ENCODE measurements around the gene FCN2. TPM values are rescaled to one million over a fixed set of nuclear protein-coding genes. Genes with fewer than 3 reads are reported as not detected.
"Not testable (repeated sequence)": the region's sequence is repeated elsewhere in the genome, so short reads cannot be mapped to it uniquely, and the experiment has no call there.

Gene FCN2
- total RNA-seq, 2 donors from 2014 or later: not detected

- intact Hi-C loops (cut with DNase I): no loop called here
- no peak for DNase-seq (ENCODE audit: low spot score)
Observed at GRCh38 chr9:134846187-134846586, 34.4 kb upstream of the FCN2 start.

GRCh38 chr9:134846699-134847098 is 33.9 kb upstream of the FCN2 start:
- DNase-seq (ENCODE audit: low spot score): no peak
- intact Hi-C loops (cut with DNase I): no loop called here

- intact Hi-C loops (cut with DNase I): no loop called here
- no peak for DNase-seq (ENCODE audit: low spot score)
Observed at GRCh38 chr9:134847138-134847537, 33.5 kb upstream of the FCN2 start.

DNA sequence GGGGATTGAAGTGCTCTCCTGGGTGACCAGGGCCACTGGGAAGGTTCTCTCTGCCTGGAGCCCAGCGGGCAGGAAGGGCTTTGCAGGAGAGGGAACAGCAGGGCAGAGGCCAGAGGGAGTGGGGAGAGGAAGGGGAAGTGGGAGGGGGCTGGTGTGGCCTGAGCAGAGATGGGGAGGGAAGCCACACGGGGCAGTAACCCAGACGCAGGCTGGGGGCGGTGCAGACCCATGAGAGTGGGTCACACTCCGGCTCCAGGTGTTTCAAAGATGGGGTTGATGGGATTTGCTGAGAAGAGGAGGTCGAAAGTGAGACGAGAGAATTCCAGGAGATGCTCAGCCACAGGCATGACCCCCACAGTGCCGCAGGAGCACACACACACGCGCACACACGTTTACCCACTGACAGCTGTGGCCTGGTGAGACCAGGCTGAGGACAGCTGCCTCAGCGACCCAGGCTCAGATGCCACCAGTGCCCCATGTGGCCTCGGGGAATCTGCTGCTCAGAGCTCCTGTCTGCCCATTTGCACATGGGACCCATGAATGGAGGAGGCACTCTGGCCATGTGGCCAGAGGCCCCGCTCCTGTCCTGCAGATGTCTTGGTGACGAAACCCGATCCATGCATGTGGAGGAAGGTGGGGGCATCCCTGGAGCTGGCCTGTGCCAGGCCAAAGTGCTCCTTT is 32.7 kb upstream of the FCN2 start:
- intact Hi-C loops (cut with DNase I): no loop called here
- DNase-seq (ENCODE audit: low spot score): no peak

- no peak for DNase-seq (ENCODE audit: low spot score)
- intact Hi-C loops (cut with DNase I): no loop called here
Observed at GRCh38 chr9:134848504-134848903, 32.1 kb upstream of the FCN2 start.

GRCh38 chr9:134850611-134851010 is 30.0 kb upstream of the FCN2 start:
- DNase-seq (ENCODE audit: low spot score): peak; percentile 24
- intact Hi-C loops (cut with DNase I): loop anchor here in 1 of 2 donors (1.0 kb wide), 1 partner anchor 42 kb away; no protein-coding TSS in a partner anchor

DNA sequence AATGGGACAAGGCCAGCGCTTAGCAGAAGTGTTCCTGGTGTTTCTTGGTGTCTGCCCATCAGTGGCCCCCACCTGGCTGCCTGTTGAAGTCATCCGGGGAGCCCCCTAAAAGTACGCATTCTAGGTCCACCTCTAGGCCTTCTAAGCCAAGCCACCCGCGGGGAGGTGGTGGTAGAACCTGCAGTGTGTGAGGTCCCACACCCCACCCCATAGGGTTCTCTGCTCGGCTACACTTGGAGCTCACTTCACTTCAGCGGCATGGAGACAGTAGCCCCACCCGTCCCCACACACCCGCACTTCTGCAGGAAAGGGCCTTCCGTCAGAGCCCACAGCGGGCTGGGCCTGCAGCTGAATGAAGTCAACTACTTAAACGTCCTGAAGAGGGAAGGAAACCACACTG is 29.6 kb upstream of the FCN2 start:
- intact Hi-C loops (cut with DNase I): loop anchor here in 1 of 2 donors (1.0 kb wide), 1 partner anchor 41 kb away; no protein-coding TSS in a partner anchor
- DNase-seq (ENCODE audit: low spot score): peak; percentile 76

DNA sequence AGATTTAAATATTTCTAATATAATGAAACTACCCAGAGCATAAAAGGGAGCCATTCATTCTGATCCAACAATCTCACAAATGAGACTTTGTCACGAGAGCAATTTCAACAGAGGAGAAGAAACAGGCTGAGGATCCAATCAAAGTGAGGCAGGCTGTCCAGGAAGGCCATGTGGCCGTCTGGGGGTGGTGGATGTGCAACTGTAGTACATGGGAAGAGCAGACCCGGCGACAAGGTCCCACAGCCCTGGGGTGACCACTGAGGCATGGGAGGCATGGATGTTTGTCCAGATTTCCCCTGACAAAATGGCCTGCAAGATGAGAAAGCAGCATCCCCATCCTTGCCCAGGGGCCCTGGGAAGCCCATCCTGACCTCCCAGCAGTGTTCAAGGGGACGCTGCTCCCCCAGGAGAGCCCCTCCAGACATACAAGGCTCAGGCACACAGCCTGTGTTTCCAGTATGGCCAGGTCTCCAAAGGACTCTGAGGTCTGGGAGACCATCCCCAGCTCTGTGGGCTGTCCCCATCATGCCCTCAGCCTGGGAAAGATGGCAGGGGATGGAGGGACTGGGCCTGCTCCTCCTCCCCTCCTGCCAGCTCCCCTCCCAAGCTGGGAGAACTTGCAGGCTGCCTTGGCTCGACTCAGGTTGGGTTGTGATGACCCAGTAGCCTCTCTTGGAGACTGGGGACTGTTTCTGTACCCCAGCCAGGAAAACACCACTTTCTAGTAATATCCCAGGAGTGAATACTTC is 27.5 kb upstream of the FCN2 start:
- intact Hi-C loops (cut with DNase I): no loop called here
- peak; percentile 77 for DNase-seq (ENCODE audit: low spot score)

DNA sequence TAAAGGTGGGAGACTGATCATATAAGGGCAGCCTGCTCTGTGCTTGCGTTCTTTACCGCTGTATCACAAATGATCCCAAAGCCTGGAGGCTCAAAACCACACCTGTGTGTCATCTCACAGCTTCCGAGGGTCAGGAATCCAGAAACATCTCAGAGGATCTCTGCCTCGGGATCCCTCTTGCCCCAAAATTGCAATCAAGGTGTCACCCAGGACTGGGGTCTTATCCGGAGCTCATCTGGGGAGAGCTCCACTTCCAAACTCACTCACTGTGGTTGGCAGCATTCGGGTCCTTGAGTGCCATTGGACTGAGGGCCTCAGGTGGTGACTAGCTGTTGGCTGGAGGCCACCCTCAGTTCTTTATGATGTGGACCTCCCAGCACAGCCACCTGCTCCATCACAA is 26.7 kb upstream of the FCN2 start:
- intact Hi-C loops (cut with DNase I): no loop called here
- DNase-seq (ENCODE audit: low spot score): no peak

- intact Hi-C loops (cut with DNase I): no loop called here
- peak; percentile 70 for DNase-seq (ENCODE audit: low spot score)
Observed at GRCh38 chr9:134854541-134854981, 26.0 kb upstream of the FCN2 start.

- intact Hi-C loops (cut with DNase I): no loop called here
- DNase-seq (ENCODE audit: low spot score): peak; percentile 72
Observed at GRCh38 chr9:134855231-134855899, 25.2 kb upstream of the FCN2 start.

- no peak for DNase-seq (ENCODE audit: low spot score)
- intact Hi-C loops (cut with DNase I): no loop called here
Observed at GRCh38 chr9:134855900-134856377, 24.7 kb upstream of the FCN2 start.

DNA sequence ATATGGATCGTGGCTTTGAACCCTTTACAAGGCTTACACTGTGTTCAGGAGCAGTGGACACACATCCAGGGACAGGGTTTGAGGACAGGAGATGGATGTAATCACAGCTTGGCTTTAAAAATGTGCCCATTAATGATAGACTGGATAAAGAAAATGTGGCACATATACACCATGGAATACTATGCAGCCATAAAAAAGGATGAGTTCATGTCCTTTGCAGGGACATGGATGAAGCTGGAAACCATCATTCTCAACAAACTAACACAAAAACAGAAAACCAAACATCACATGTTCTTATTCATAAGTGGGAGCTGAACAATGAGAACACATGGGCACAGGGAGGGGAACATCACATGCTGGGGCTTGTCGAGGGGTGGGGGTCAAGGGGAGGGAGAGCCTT is 23.2 kb upstream of the FCN2 start:
- intact Hi-C loops (cut with DNase I); DNase-seq (ENCODE audit: low spot score): not testable (repeated sequence)

GRCh38 chr9:134858051-134858841 is 22.4 kb upstream of the FCN2 start:
- peak; percentile 79 for DNase-seq (ENCODE audit: low spot score)
- intact Hi-C loops (cut with DNase I): no loop called here

- no peak for DNase-seq (ENCODE audit: low spot score)
- intact Hi-C loops (cut with DNase I): no loop called here
Observed at GRCh38 chr9:134860510-134860909, 20.1 kb upstream of the FCN2 start.

DNA sequence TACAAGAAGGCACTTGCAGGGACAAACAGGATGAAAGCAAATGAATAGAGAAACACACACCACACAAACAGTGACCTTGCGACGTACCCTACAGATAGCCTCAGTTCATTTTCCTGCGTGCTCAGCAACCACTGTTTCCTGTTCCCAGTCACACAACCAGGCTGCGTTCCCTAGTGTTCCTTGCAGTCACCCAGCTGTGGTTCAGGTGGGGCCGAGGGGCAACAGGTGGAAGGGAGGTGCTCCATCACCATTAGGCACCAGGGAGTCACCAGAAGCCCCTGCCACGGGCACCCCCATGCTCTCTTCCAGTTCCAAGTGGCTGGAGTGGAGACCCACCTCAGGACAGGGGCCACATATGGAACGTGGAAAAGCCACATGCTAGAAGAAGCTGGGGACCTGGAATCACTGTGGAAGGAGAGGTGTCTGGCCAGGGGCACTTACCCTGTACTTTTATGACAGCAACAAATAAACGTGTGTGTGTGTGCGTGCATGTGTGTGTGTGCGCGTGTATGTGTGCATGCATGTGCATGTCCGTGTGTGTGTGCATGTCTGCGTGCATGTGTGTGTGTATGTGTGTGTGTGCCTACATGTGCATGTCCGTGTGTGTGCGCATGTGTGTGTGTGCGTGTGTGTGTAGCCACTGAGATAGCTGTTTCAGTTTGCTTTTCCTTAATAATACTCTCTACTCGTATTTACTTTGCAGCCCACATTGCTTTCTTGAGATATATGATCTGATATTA is 18.8 kb upstream of the FCN2 start:
- intact Hi-C loops (cut with DNase I): no loop called here
- DNase-seq (ENCODE audit: low spot score): no peak

- DNase-seq (ENCODE audit: low spot score): no peak
Observed at GRCh38 chr9:134863306-134863902, 17.2 kb upstream of the FCN2 start.

More at GRCh38 chr9:134863306-134863902, 17.2 kb upstream of the FCN2 start:
- intact Hi-C loops (cut with DNase I): no loop called here
